Right atrium auricular region (tissue), 2 donors: ENCODE measurements around the gene ASAP2. TPM values are rescaled to one million over a fixed set of nuclear protein-coding genes. Genes with fewer than 3 reads are reported as not detected.

Source experiments
- DNase-seq: peaks from one replicate; pipeline ENCODE4 v3.0.0-alpha.2; 2019; ENCODE audit warnings: low spot score
- H3K27ac ChIP-seq, 2 donors: fragments of 200-600 bp; sonication (generic); 1 replicate in 1 of 2; 2 replicates in 1 of 2; pipeline ENCODE4 v1.5.1; 2016 to 2019
- H3K27me3 ChIP-seq, 2 donors: fragments of 200-600 bp; sonication (generic); one replicate each; pipeline versions ENCODE4 v1.5.1 to v1.6.0; 2017 to 2019
- H3K36me3 ChIP-seq: fragments of 200-600 bp; sonication (generic); one replicate; pipeline ENCODE4 v1.5.1; 2016
- H3K4me1 ChIP-seq, 2 donors: fragments of 200-600 bp; sonication (generic); one replicate each; pipeline versions ENCODE4 v1.5.1 to v1.6.0; 2017 to 2019
- H3K4me3 ChIP-seq, 2 donors: fragments of 200-600 bp; sonication (generic); 1 replicate in 1 of 2; 2 replicates in 1 of 2; pipeline ENCODE4 v1.5.1; 2017 to 2019; ENCODE audit warnings: mild to moderate bottlenecking in 1 of 2, moderate library complexity in 1 of 2
- H3K9me3 ChIP-seq, 2 donors: fragments of 200-600 bp; sonication (generic); one replicate each; pipeline ENCODE4 v1.5.1; 2019
- CTCF ChIP-seq, 2 donors: fragments of 200-600 bp; sonication (generic); IDR thresholded peaks; one replicate each; pipeline ENCODE4 v1.5.1; 2019; ENCODE audit warnings: antibody characterized with exemption in 2 of 2
- total RNA-seq, 2 donors: library from RNA; depleted of rRNA; stranded (reverse); fragments of >200 nt; gene quantifications; one replicate each; pipeline ENCODE4 v1.1.0, GENCODE V29; 2016

The ASAP2 gene
- total RNA-seq, 2 donors from 2014 or later, result 13.2 to 20.3 TPM

DNA sequence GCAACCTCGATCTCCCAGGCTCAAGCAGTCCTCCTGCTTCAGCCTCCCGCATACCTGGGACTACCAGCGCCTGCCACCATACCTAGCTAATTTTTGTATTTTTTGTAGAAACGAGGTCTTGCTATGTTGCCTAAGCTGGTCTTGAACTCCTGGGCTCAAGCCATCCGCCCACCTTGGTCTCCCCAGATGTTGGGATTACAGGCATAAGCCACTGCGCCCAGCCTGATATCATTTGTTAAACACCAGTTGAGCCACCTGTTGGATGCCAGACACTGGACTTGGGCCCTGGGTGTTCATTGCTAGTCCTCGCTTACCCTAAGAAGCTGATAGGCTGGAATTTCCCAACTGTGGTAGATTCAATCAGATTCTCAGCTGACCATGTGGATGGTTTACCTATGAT lies 136.9 kb downstream of the ASAP2 start:
- no peak overlapping the region for H3K27ac ChIP-seq
- H3K4me3 ChIP-seq, result no peak overlapping the region
- no peak for TF ChIP-seq CTCF (IDR thresholded peaks at IDR 0.05)
- H3K9me3 ChIP-seq, result no peaks in the 10 kb centered on the region
- DNase-seq, result no peak
- no peaks in the 10 kb centered on the region for H3K36me3 ChIP-seq
- no peaks in the 10 kb centered on the region for H3K27me3 ChIP-seq
- peaks cover 0 to 15% of the 10 kb centered on the region in 2 donors for H3K4me1 ChIP-seq

- H3K4me3 ChIP-seq, result no peak overlapping the region
- no peaks in the 10 kb centered on the region for H3K9me3 ChIP-seq
- TF ChIP-seq CTCF (IDR thresholded peaks at IDR 0.05), result no peak
- no peaks in the 10 kb centered on the region for H3K27me3 ChIP-seq
- DNase-seq, result no peak
- peaks cover 0 to 15% of the 10 kb centered on the region in 2 donors for H3K4me1 ChIP-seq
- no peaks in the 10 kb centered on the region for H3K36me3 ChIP-seq
- no peak overlapping the region for H3K27ac ChIP-seq
Observed at GRCh38 chr2:9344434-9344833, 137.8 kb downstream of the ASAP2 start.

DNA sequence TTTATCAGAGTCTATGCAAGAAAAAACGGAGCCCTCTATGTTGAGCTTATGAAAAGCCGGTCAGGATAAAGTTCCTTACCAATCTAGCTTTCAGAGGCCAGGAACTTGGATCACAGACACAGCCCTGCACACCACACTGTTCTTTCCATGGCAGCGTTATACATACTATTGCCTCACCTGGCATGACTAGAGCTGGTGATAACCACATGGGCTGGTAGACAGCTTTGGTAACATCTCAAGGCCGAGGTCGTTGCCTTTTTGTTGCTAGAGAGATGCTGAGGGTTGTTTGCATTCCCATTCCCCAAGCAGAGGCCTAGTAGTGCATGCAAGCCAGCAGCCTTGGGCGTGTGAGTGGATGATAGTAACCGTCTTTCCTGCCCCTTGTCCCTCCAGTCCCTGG lies 138.7 kb downstream of the ASAP2 start:
- DNase-seq, result no peak
- no peak overlapping the region for H3K27ac ChIP-seq
- H3K9me3 ChIP-seq, result no peaks in the 10 kb centered on the region
- TF ChIP-seq CTCF (IDR thresholded peaks at IDR 0.05), result no peak
- H3K36me3 ChIP-seq, result no peaks in the 10 kb centered on the region
- H3K27me3 ChIP-seq, result no peaks in the 10 kb centered on the region
- H3K4me1 ChIP-seq, result peaks cover 0 to 15% of the 10 kb centered on the region in 2 donors
- no peak overlapping the region for H3K4me3 ChIP-seq

DNA sequence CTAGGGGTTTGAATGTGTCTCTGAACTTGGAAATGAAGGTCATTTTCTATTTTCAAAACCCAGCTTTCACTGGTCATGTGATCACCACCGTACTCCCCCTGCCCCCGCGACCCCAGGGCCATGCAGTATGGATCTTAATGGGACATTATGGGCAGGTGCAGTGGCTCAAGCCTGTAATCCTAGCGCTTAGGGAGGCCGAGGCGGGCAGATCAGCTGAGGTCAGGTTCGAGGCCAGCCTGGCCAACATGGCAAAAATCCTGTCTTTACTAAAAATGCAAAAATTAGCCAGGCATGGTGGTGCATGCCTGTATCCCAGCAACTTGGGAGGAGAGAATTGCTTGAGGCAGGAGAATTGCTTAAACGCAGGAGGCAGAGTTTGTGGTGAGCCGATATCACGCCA lies 139.4 kb downstream of the ASAP2 start:
- H3K4me1 ChIP-seq, result peaks cover 0 to 15% of the 10 kb centered on the region in 2 donors
- no peak overlapping the region for H3K4me3 ChIP-seq
- DNase-seq, result no peak
- H3K27ac ChIP-seq, result no peak overlapping the region
- no peak for TF ChIP-seq CTCF (IDR thresholded peaks at IDR 0.05)
- H3K36me3 ChIP-seq, result peaks cover 5% of the 10 kb centered on the region
- no peaks in the 10 kb centered on the region for H3K27me3 ChIP-seq
- H3K9me3 ChIP-seq, result no peaks in the 10 kb centered on the region

- peak overlapping the region; percentile 17 to 82 for H3K27ac ChIP-seq
- TF ChIP-seq CTCF (IDR thresholded peaks at IDR 0.05), result no peak
- no peaks in the 10 kb centered on the region for H3K9me3 ChIP-seq
- no peak overlapping the region for H3K4me3 ChIP-seq
- peaks cover 0 to 15% of the 10 kb centered on the region in 2 donors for H3K4me1 ChIP-seq
- no peaks in the 10 kb centered on the region for H3K27me3 ChIP-seq
- peaks cover 14% of the 10 kb centered on the region for H3K36me3 ChIP-seq
- DNase-seq, result no peak
Observed at GRCh38 chr2:9346885-9347284, 140.3 kb downstream of the ASAP2 start.

DNA sequence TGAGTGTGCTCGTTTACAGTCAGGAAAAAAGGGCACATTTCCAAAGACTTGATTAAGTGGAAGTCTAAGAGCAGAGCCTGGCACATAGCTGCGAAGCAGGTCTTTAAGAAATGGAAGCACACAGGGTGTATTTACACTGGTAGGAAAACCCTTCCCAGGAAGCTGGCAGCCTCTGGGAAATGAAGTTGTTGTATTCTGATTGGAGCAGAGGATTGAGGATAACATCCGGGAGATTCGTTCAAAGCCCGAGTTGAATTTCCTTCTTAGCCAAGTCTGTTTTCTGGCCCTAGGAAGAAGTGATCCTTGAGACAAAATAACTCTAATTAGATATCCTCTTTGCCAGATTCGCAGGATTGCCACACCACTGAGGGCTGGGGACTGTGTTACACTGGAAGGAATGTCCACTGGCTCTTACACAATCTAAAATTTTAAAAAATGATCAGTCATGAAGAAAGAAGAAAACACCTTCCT lies 140.8 kb downstream of the ASAP2 start:
- no peaks in the 10 kb centered on the region for H3K9me3 ChIP-seq
- peak; percentile 92 for DNase-seq

More for the DNA sequence above, 140.8 kb downstream of the ASAP2 start:
- Histone ChIP-seq H3K27ac (peak overlapping the region; percentile 17 to 82), H3K4me3 (no peak overlapping the region), H3K27me3 (no peaks in the 10 kb centered on the region), H3K36me3 (peaks cover 18% of the 10 kb centered on the region), H3K4me1 (peaks cover 0 to 15% of the 10 kb centered on the region in 2 donors)
- no peak for TF ChIP-seq CTCF (IDR thresholded peaks at IDR 0.05)
